ENCODE data around the gene COL4A2.

The COL4A2 gene

GRCh38 chr13:110290826-110291225 lies 16.3 kb upstream of the COL4A2 start:
- no peak for DNase-seq (ENCODE audit: low spot score)

- DNase-seq (ENCODE audit: low spot score): no peak
Measured at GRCh38 chr13:110291286-110291685, 15.8 kb upstream of the COL4A2 start.

DNA sequence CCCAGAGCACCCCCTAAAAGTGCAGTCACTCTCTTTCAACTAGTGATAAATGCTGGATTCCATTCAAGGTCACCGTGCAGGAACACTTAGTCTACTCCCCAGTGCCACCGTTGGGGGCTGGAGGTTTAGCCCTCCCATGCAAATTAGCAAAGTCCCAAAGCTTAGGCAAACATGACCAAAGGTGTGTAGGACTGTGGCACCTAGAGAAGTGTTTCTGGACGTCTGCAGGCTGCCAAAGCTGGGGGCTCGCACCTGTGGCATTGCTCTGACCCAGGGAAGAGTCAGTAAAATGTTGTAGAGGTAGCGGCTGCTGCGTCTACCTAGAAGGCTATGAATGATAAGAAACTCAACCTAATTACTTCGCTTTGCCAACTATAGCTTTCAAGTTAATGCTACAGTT lies 14.0 kb upstream of the COL4A2 start:
- no peak for DNase-seq (ENCODE audit: low spot score)

- DNase-seq (ENCODE audit: low spot score): no peak
Measured at GRCh38 chr13:110293649-110294048, 13.4 kb upstream of the COL4A2 start.

DNA sequence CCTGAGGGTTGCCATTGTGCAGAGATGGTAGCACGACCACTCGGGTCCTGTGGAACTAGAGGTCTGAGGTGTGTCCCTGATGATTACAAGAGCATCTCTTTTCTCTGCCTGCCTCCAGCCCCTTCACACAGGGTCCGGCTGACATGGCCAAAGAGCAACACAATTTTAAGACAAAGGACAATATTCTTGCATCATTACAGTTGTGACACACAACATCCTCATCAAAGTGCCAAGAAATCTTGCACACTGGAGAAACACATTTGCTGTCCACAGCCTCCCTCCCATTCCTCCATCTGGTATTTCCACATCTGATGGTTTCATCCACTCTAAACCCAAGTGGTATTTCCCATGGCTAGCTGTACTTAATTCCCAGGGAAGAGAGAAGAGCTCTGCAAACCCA lies 12.9 kb upstream of the COL4A2 start:
- no peak for DNase-seq (ENCODE audit: low spot score)

- DNase-seq (ENCODE audit: low spot score): no peak
Measured at GRCh38 chr13:110294622-110295021, 12.5 kb upstream of the COL4A2 start.

DNA sequence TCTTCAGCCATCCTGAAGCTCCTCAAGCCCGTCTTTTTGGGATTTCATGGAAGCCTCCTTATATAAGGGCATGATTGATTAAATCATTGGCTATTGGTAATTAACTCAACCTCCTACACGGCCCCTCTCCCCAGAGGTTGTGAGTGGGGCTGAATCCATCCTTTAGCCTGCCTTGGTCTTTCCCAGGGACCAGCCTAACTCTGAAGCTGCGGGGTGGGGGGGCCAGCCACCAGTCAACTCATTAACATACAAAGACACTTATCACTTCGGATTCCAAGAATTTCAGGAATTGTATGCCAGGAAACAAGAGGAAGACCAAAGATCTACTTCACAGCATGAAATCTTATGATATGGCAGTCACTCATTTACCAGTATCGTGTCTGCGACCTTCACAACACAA lies 10.1 kb upstream of the COL4A2 start:
- no peak for DNase-seq (ENCODE audit: low spot score)

GRCh38 chr13:110297766-110298504 lies 9.1 kb upstream of the COL4A2 start:
- DNase-seq (ENCODE audit: low spot score): no peak

DNA sequence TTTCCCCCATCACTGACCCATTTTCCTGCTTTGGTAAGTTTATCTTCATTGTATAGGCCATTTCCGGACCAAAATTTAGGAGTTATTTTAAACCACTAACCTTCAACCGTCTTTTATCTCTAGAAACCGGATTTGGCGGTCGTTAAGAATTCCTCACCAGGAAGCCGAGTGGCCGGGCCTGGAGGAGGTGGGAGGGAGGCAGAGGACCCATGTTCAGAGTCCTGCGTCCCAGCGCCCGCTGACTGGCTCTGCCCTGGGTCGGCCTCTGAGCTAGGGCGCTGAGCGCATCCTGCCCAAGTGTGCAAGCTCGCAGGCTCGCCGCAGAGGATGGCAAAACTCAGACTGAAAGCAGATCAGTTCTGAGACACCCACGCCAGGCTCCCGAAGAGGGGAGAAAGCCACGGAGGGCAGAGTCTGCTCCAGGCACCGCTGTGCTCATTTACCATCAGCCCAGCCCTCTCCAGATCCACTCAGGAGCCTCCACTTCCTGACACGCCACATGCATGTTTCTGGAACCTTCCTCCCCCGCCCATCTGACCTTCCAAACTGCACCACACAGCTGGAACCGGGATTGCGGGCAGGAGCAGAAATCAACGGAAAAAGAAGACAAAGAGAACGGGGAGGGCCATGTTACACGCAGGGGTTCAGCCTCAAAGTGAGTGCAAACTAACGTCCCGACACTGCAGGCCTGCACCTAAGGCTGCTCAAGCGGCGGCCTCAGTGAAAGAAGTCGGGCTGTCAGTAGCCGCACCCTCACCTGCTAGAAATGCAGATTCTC lies 8.4 kb upstream of the COL4A2 start:
- no peak for DNase-seq (ENCODE audit: low spot score)

DNA sequence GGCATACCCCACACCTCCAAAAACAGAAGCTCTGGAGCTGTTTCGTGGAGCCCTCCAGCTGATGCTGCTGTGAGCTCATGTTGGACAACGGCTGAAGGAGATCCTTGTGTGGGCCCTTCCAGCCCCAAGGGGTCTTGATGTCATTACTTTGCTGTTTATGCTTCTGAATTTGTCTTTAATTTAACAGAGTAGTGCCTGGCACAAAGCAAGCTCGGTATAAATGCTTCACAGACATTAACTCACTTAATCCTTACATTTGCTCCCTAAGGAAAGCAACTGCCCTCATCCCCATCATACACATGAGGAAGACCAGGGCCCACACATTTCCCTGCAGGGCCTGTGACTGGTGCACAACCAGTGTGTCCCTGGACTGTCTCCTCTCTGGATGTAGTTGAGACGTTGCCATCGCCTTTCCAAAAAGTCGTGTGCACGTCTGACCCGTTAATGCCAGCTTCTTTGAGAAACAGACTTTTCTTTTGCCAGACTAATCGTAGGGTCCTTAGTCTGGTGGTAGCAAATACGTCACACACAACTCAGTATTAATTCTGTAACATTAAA lies 7.7 kb upstream of the COL4A2 start:
- no peak for DNase-seq (ENCODE audit: low spot score)

GRCh38 chr13:110300090-110300815 lies 6.8 kb upstream of the COL4A2 start:
- no peak for DNase-seq (ENCODE audit: low spot score)

- no peak for DNase-seq (ENCODE audit: low spot score)
Measured at GRCh38 chr13:110301083-110301482, 6.0 kb upstream of the COL4A2 start.

GRCh38 chr13:110301606-110302553 lies 5.2 kb upstream of the COL4A2 start:
- DNase-seq (ENCODE audit: low spot score): no peak

DNA sequence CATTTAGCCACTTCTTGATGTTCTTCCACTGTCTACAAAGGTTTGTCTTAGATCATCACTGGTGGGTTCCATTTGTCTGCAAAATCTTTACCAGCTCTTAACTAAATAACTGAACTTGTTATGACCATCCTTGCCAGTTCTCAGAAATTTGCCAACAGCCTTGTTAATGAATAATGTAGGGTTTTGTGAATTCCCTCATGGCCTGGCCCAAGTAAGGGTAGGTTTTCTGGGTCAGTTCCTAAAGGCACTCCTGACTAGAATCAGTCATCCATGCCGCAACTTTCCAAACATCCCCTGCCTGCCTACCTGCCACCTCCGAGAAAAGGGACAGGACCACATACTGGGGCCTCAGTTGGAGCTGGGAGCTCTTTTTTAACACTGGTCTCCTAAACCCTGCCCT lies 4.1 kb upstream of the COL4A2 start:
- no peak for DNase-seq (ENCODE audit: low spot score)

DNA sequence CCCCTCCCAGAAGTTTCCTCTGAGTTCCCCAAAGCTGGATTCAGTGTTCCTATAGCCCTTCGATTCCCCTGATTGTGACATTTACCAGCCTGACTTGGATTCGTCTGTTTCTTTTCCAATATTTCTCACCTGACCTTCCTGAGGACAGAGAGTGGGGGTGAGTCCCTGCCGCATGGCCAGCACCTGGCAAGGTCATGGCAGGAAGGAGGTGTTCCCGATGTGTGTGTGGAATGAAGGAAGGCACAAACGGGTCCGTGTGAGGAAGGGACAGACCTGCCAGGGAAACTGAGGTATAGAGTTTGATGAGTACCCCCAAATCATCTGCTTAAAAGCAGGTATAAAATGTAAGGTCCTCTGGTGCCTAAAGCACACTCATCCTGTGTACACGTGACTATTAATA lies 3.4 kb upstream of the COL4A2 start:
- no peak for DNase-seq (ENCODE audit: low spot score)

DNA sequence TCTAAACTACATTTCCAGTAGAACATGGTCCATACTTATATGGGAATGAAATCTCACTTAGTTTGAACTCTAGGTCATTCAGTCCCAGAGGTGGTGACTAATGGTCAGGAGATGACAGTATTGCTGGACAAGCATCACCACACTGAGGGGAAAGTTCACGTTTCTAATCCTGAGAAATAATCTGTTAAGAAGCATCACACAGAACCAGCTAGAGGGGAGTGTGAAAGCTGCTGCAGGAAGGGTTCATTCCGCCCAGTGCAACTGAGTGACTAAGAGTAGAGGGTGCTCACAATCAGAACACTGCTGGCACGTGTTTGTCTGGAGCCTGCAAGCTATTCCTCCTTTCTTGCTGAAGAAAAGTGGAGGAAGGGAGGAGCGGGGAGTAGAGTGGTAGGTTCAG lies 2.8 kb upstream of the COL4A2 start:
- no peak for DNase-seq (ENCODE audit: low spot score)

- no peak for DNase-seq (ENCODE audit: low spot score)
Measured at GRCh38 chr13:110305001-110305400, 2.1 kb upstream of the COL4A2 start.

DNA sequence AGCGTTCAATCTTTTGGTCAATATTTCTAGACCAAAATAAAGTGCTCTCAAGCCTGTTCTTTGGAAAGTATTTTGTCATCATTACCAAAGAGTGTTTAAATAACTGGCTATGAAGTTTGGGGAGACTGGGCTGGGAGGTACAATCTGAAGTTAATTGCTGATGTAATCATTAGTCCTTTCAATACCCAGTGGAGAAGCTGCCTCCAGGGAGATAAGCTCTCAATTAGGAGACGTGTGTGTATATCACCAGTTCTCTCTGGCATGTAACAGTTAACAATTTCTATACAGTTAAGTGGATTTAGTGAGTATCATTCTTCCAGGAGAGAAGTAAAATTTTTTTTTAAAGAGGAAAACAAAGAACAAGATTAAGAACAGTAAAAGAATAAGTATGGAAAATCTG lies 1.5 kb upstream of the COL4A2 start:
- no peak for DNase-seq (ENCODE audit: low spot score)

DNA sequence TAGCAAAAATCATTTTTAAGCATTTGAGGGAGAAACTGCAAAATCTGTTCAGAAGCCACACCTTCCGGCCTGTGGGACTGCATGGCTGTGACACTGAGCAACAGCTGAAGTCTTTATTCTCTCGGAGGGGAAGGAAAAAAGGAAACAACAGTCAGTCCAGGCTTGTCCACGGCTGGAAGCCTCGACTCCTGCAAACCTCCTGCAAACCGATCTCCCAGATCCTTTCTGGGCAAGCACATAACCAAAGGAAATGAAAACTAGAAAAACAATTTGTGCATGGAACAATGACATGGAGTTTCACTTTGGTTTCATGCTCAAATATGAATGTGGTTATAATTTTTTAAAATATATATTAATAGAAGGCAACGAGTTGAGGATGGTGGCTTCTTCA lies 1.1 kb upstream of the COL4A2 start:
- no peak for DNase-seq (ENCODE audit: low spot score)

GRCh38 chr13:110306340-110306959 lies 634 bp upstream of the COL4A2 start:
- no peak for DNase-seq (ENCODE audit: low spot score)

Data from LoVo (cell line).